Natural killer cell (primary cell): ENCODE measurements around the gene USE1. TPM values are rescaled to one million over a fixed set of nuclear protein-coding genes. Genes with fewer than 3 reads are reported as not detected.
A peak's percentile ranks its signal among the peaks of the same experiment; 100 is the strongest.

Source experiments
- ATAC-seq, 3 donors: fragments of 150-1000 bp in 2 of 3; fragments of 200-7000 bp in 1 of 3; cut with Tn5 transposase; 1 replicate in 1 of 3; 2 replicates in 2 of 3; pipeline ENCODE4 v1.10.0; 2021; ENCODE audit warnings: mild to moderate bottlenecking in 2 of 3, moderate library complexity in 2 of 3
- DNase-seq, 2 donors: peaks; one replicate each; pipeline versions ENCODE4 v3.0.0 to v3.0.0-alpha.2; 2013 to 2021; ENCODE audit warnings: mixed read lengths in 1 of 2
- H3K27ac ChIP-seq: one replicate; pipeline ENCODE4 v1.5.1; 2013; ENCODE audit warnings: mild to moderate bottlenecking, low read length
- H3K27me3 ChIP-seq: one replicate; pipeline ENCODE4 v1.6.1; 2013; ENCODE audit warnings: low read length; ENCODE audit not compliant: control insufficient read depth, insufficient read depth
- H3K36me3 ChIP-seq: one replicate; pipeline ENCODE4 v1.6.1; 2013; ENCODE audit warnings: low read length; ENCODE audit not compliant: control insufficient read depth, insufficient read depth
- H3K4me1 ChIP-seq: one replicate; pipeline ENCODE4 v1.6.1; 2013; ENCODE audit warnings: low read length; ENCODE audit not compliant: control insufficient read depth, insufficient read depth
- H3K4me3 ChIP-seq: one replicate; pipeline ENCODE4 v1.5.1; 2013; ENCODE audit warnings: low read length
- H3K9me3 ChIP-seq: one replicate; pipeline ENCODE4 v1.6.1; 2013; ENCODE audit warnings: low read length; ENCODE audit not compliant: control insufficient read depth, insufficient read depth
- H3K27ac Mint-ChIP-seq, 2 donors: one replicate each; pipeline ENCODE4 v1.8.0; 2022; ENCODE audit warnings: mild to moderate bottlenecking in 2 of 2, mixed read lengths in 2 of 2, moderate library complexity in 1 of 2
- H3K27me3 Mint-ChIP-seq, 2 donors: one replicate each; pipeline ENCODE4 v1.8.0; 2022; ENCODE audit warnings: low read depth in 2 of 2, mixed read lengths in 2 of 2
- H3K36me3 Mint-ChIP-seq: one replicate; pipeline ENCODE4 v1.8.0; 2022; ENCODE audit warnings: mixed read lengths
- H3K4me1 Mint-ChIP-seq, 2 donors: one replicate each; pipeline ENCODE4 v1.8.0; 2022; ENCODE audit warnings: mixed read lengths in 2 of 2
- H3K4me3 Mint-ChIP-seq: one replicate; pipeline ENCODE4 v1.8.0; 2022; ENCODE audit warnings: mild to moderate bottlenecking, moderate library complexity, mixed read lengths
- H3K9me3 Mint-ChIP-seq, 2 donors: one replicate each; pipeline ENCODE4 v1.8.0; 2022; ENCODE audit warnings: mixed read lengths in 2 of 2
- CTCF ChIP-seq: fragments of 200-600 bp; IDR thresholded peaks from one replicate; pipeline ENCODE4 v1.8.0; 2022; ENCODE audit warnings: antibody characterized with exemption
- WGBS: methylation state at CpG from one replicate; pipeline ENCODE4 v1.1.7; 2013; ENCODE audit warnings: missing lambda C conversion rate; ENCODE audit not compliant: insufficient coverage; 5-methylcytosine and 5-hydroxymethylcytosine counted together
- intact Hi-C: fragments of 100-400 bp; cut with micrococcal nuclease; formaldehyde crosslinking; loops from one replicate; pipeline ENCODE4 v1.14.2; 2022
- total RNA-seq, 4 donors: library from RNA; stranded (reverse); fragments of 120-200 nt in 1 of 4; gene quantifications; one replicate each; pipeline versions ENCODE4 v1.2.3 to v1.2.4, GENCODE V29; 2013 to 2022

Gene USE1
- total RNA-seq, 3 donors from 2014 or later (not counting 1 experiment from before 2014, with no cell fraction given), result 16.4 to 21.1 (median 20.9) TPM

GRCh38 chr19:17244618-17245534 is 29.7 kb downstream of the USE1 start:
- intact Hi-C loops, result no loop called here
- Histone ChIP-seq H3K27ac (no peak overlapping the region), H3K4me1 (peaks cover 19% of the 10 kb centered on the region), H3K36me3 (no peaks in the 10 kb centered on the region), H3K4me3 (peak overlapping the region; percentile 12), H3K27me3 (no peaks in the 10 kb centered on the region), H3K9me3 (no peaks in the 10 kb centered on the region)
- no peak overlapping the region for H3K27ac Mint-ChIP-seq
- H3K4me1 Mint-ChIP-seq, result peaks cover 0 to 21% of the 10 kb centered on the region in 2 donors
- H3K36me3 Mint-ChIP-seq, result no peaks in the 10 kb centered on the region
- ATAC-seq, result peak in 1 of 3 donors; percentile 1
- peak in 1 of 2 donors; percentile 52 for DNase-seq
- peak overlapping the region; percentile 35 for H3K4me3 Mint-ChIP-seq
- no peaks in the 10 kb centered on the region for H3K9me3 Mint-ChIP-seq
- no peak for TF ChIP-seq CTCF
- 5% methylated on average over 100 of the region's 100 CpGs for WGBS
- H3K27me3 Mint-ChIP-seq, result no peaks in the 10 kb centered on the region

- H3K4me3 Mint-ChIP-seq, result peak within 1 kb of the TSS; percentile 89
- DNase-seq, result no peak
- Histone ChIP-seq H3K36me3 (no peaks in the 10 kb centered on the region), H3K4me3 (peak within 1 kb of the TSS; percentile 64), H3K27me3 (no peaks in the 10 kb centered on the region), H3K9me3 (no peaks in the 10 kb centered on the region), H3K4me1 (peaks cover 19% of the 10 kb centered on the region), H3K27ac (peak within 1 kb of the TSS; percentile 49)
- peaks cover 0 to 21% of the 10 kb centered on the region in 2 donors for H3K4me1 Mint-ChIP-seq
- no peak for TF ChIP-seq CTCF
- peak within 1 kb of the TSS in 1 of 2 donors; percentile 83 for H3K27ac Mint-ChIP-seq
- ATAC-seq, result peak; percentile 15 to 20 (median 19)
- under 1% methylated on average over 72 of the region's 72 CpGs for WGBS
- no peaks in the 10 kb centered on the region for H3K9me3 Mint-ChIP-seq
- H3K36me3 Mint-ChIP-seq, result no peaks in the 10 kb centered on the region
- intact Hi-C loops, result no loop called here
- H3K27me3 Mint-ChIP-seq, result no peaks in the 10 kb centered on the region
Observed at GRCh38 chr19:17245535-17245984, 30.4 kb downstream of the USE1 start, which contains the start of gene NR2F6. NR2F6 (minus strand) TSS chr19:17245919; CDS start chr19:17245220, 699 bp downstream.

- DNase-seq (peak in 1 of 2 donors; percentile 5), ATAC-seq (peak in 1 of 3 donors; percentile 1)
- H3K27me3 ChIP-seq, result no peaks in the 10 kb centered on the region
- Mint-ChIP-seq H3K4me1 (peaks cover 0 to 21% of the 10 kb centered on the region in 2 donors), H3K27me3 (no peaks in the 10 kb centered on the region), H3K36me3 (no peaks in the 10 kb centered on the region), H3K9me3 (no peaks in the 10 kb centered on the region), H3K4me3 (peak overlapping the region; percentile 89), H3K27ac (peak overlapping the region in 1 of 2 donors; percentile 83)
- peaks cover 19% of the 10 kb centered on the region for H3K4me1 ChIP-seq
- H3K9me3 ChIP-seq, result no peaks in the 10 kb centered on the region
- WGBS, result 37% methylated on average over 21 of the region's 21 CpGs
- intact Hi-C loops, result no loop called here
- no peak overlapping the region for H3K27ac ChIP-seq
- no peak for TF ChIP-seq CTCF
- H3K4me3 ChIP-seq, result peak overlapping the region; percentile 64
- H3K36me3 ChIP-seq, result no peaks in the 10 kb centered on the region
Observed at GRCh38 chr19:17246681-17247425, 31.7 kb downstream of the USE1 start.
